Fibroblast of gingiva (primary cell): Measurements from ENCODE around the gene CEP131.
A peak's percentile ranks its signal among the peaks of the same experiment; 100 is the strongest.
"Not testable (repeated sequence)": the region's sequence is repeated elsewhere in the genome, so short reads cannot be mapped to it uniquely, and the experiment has no call there.

Source experiments
- DNase-seq: peaks from one replicate; pipeline ENCODE4 v3.0.0-alpha.2; 2011; ENCODE audit warnings: low read depth

Gene CEP131

GRCh38 chr17:81238815-81239713 lies 16.3 kb upstream of the CEP131 start, which contains the start of the genes NDUFAF8 and TEPSIN:
NDUFAF8 (plus strand) TSS chr17:81239318; CDS start chr17:81239364, 46 bp downstream.
TEPSIN (minus strand) TSS chr17:81239055; CDS start chr17:81239033, 22 bp downstream.
- DNase-seq: peak; percentile 99

DNA sequence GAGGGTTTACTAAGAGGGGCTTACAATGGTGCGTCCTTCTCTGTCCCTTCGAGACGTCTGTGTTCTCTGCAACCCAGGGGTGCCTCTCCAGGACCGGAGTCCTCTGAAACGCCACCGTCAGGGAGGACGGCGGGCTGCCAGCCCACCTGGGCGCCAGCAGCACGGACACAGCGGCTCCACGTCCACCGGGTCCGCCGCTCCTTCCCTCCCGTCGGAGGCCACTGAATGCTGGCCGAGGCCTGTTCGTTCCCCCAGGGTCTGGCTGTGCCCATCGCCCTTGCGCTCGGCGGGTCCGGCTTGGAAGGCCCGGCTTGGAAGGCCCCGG lies 15.7 kb upstream of the CEP131 start:
- DNase-seq: no peak

DNA sequence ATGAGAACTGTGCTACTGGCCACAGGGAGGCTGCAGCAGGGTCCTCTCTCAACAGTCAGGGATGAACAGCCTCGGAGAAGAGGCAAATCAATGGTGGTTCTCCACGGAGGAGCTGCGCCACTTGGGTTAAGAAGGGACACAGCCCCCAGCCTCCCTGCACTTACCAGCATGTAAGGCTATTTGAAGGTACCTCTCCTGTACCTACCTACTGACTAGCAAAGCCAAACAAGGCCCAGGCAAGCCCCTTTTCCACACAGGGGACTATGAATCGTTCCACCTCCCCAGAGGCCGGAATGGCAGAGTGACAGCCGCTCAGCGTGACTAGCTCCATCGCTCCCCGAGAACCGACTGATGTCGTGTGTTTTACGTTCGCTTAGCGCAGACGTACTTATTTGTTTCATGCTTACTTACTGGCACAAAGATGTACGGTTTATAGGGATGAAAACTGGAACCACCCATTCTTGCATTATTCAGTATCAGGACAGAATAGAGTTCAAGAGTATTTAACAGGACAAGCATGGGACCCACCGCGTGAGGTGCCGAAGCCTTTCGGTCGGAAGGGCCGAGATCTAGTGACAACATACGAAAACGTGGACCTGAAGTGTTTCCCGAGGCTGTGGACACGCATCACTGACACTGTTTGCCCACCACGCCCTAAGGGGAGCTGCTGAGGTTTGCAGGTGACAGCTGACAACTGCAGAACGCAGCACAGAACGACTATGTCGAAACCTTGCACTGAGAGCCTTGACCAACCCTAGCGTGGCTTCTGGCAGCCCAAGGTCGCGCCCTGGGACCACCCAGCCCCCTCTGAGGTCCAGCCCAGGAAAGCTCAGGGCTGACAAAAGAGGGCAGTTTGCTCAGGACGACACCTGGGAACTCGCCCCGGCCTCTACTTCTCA lies 15.1 kb upstream of the CEP131 start:
- DNase-seq: no peak

DNA sequence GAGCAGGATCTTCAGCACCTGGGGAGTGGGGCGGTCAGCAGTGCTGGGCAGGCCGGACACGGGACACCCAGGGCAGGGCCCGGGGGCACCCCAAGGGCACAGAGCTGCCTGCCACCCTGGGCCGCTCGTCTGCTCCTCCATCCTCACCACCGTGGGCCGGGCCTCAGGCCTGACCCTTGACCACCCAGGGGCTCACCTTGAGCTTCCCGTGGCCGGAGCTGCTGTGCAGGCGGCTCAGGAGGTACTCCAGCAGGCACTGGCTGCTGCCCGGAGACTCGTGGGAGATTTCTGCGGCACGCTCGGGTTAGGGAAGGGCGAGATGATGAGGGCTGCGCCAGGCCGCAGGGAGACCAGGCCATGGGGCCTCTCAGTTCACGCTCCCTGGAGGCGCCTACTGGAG lies 14.0 kb upstream of the CEP131 start:
- DNase-seq: no peak

- no peak for DNase-seq
These were observed 13.3 kb upstream of the CEP131 start for GRCh38 chr17:81235822-81236740.

DNA sequence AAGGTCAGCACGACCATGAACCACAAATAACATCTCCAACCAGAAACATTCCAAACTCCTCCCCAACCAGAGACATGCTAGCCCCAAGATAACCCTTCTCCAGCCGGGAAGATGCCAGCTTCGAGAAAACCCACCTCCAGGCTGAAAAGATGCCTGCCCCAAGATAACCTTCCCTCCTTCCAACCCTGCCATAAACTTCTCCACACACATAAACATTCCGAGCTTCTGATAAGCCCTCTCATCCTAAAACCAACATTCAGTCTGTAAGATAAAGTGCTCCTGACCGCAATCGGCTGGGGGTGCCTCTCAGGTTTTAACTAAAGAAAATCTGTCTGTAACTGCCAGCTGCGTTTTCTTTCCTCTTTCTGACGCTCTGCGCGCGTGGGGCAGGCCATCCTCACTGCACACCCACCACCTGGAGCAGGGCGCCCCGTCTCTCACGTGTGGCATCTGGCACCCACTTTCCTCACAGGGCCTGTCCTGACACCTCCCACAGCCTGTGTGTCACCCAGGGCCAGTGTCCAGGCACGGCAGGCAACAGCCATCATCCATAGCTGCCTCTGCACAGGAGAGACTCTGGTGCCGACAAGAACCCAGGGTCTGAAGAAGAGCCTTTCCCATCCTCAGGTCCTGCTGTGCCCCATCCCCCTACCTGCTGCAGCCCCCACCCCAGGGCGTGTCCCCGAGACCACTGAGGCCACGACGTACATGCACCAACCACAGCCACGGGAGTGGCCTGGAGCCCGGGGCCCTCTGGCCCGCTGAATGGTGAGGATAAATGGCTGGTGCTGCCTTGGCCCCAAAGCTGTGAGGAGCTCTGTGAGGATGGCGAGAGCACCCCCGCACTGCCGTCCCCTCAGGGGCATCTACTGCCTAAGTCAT lies 12.4 kb upstream of the CEP131 start:
- no peak for DNase-seq

DNA sequence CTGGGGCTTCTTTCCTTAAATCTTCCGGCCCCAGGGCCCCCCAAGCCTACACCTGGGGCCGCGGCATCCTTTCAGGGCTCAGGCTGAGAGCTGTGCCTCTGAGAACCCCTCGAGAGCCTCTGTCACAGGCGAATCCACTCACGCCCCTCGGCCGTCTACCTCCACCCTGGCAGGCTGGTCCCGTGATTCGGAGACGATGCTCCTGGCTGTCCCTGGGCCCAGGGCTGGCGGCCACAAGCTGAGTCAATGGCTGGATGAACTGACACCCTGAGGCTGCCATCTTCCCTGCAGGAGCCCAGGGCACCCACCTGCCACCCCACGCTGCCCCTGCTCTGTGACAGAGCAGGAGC lies 11.7 kb upstream of the CEP131 start:
- DNase-seq: no peak

GRCh38 chr17:81233811-81234505 lies 11.2 kb upstream of the CEP131 start:
- DNase-seq: no peak

DNA sequence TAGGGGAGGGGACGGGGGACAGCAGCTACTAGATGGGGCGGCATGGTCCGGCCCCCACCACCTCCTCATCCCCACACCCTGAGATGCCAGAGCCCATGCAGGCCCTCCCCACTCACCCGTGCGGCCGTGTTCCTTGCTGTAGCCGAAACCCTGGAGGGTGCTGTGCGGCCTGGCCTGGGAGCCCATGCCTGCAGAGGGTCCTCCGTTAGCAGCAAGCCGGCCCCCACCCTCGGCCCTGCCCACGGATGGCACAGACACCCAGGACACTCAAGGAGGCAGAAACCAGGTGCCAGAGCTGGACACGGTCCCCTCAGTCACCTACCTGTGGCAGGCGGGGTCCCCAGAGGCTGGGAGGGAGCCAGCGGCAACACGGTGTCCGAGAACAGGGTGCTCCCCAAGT lies 10.6 kb upstream of the CEP131 start:
- no peak for DNase-seq

DNA sequence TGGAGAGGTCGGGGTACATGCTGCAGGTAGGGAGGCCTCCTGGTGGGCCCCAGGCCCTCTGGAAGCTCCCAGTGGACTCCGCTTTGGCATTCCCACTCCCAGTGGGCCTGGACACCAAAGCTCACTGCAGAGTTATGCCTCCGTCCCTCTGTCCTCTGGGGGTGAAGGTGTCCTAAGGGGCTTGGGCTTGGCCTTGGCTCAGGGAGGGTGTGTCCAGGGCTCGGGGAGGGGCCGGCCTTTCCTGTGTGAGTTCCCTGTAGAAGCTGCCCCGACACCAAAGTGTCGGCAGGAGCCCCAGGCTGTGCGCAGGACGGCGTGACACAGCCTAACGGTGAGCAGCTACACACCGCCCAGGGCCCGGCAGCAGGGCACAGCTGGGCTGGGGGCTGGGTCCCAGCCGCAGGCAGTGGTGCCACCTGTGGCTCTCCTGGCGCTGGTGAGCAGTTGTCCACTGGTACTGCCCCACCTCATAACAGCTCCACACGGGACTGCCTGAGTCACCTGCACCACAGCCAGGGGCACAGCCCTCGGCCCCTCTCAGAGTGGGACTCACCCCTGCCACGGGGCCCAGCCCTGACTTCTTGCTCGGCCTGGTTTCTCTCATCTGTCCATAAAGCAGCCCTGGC lies 10.0 kb upstream of the CEP131 start:
- DNase-seq: no peak

DNA sequence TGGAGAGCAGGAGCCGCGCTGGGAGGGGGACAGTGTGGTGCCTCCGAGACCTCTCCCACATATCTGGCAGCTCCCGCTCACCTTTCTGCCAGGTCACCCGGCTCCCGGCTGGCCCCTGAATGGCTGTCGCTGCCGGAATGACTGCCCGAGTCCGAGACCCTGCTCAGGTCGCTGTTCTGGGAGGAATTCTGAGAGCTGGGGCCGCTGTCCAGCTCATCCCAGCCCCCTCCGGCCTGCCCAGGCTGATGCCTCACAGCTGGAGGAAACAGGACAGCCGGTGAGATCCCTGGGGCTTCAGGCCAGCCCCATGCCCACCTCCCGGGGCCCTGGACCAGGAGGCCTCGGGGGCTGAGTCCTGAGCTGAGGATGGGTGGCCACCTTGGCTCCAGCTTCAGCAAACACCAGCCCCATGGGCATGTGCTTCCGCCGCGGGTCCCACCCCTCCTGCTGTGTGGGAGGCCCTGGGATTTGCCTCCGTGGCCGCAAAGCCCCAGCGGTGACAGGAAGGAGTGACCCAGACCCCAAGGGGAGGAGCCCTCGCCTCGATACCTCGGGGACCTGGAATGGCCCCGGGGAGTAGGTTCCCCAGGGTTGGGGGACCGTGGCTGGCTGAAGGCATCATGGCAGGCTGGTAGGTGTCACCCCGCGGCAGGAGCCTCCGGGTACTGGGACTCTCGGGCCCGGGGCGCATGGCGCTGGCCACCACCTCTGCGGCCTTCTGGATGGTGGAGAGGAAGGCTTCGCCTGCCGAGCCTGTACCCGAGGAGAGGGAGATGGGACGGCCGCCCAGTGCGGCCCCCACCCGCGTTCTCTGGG lies 9.2 kb upstream of the CEP131 start:
- no peak for DNase-seq

DNA sequence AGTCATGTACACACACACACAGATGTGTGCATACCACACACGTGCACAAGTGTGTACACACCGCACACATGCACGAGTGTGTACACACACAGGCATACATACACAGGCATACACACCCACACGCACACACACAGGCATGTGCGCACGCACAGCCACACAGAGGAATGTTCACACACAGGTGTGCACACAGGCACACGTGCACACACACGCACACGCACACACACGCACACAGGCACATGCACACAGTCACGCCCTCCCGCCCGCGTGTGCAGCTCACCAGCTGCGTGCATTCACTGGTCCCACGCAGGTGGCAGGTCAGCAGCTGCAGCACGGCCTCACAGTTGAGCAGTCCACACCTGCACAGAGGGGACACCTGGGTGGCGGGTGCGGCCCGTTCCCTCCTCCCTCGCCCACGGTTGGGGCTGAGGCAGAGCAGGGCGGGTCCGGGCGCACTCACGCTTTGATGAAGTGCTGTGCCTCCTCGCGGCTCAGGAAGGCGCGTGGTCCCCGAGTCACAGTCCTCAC lies 8.4 kb upstream of the CEP131 start:
- no peak for DNase-seq

DNA sequence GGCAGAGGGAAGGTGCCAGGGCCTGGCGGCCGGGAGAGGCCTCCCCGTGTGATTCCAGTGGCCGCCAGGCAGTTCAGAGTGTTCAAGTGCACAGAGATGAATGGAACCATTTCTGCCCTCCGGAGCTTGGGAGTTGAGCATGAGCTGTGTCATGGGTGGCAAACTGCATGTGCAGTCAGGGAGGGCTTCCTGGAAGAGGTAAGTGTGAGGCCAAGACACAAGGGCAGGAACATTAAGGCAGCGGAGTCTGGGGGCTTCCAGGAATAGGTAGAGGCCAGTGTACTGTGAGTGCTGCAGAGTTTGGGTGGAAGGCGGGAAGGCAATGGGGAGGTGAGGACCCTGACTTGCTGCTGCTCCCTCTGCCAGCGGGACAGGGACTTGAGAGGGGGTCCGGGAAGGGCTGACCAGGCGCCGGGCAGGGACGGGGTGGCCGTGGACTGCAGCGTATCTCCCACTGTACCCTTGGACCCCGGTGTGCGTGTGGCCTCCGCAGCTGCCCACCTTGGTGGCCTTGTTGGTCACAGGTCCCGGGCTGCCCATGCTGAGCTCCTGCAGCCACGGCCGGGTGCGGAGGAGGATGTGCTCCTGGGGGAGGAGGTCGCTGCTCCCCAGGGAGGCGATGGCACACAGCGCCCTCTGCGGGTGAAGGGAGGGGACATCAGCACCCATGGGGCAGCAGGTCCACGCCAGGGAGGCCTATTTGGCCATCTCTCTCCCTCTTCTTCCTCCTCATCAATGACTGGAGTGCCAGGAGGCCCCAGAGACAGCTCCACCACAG lies 7.5 kb upstream of the CEP131 start:
- DNase-seq: no peak

- no peak for DNase-seq
These were observed 6.8 kb upstream of the CEP131 start for GRCh38 chr17:81229666-81229920.

DNA sequence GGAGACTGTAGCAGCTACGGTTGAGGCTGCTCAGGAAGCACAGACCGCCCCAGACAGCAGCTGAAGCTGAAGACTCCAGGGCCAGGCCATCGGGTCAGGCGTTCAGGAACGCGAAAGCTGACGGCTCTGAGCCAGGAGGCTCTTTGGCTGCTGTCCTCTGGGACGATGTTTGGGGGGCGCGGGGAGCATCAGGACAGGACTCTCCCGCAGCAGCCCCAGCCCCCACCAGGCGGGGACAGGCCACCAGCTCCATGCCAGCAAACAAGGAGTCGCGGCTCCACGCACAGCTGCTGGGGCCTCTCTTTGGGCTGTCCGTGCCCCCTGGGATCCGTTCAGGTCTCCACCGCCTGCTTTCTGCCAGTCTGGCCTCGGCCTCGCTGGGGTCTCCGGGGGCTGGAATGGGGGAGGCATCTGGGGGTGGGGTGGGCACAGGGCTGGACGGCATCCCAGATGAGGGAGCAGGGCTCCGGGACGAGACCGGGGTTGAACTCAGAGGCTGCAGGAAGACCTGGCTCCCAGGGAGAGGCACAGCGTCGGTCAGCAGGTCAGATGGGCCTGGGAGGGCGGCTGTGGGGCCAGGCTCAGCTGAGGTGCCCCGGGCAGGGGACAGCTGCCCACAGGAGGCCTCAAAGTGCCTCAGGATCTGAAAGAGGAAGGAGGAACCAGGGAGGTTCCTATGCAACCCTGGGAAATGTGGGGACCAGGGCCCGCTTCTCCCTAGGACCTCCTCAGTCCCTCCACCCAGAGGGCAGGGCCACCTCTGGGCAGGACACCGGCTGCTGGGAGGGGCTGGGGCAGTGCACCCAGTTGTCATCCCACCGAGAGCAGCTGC lies 6.3 kb upstream of the CEP131 start:
- no peak for DNase-seq

DNA sequence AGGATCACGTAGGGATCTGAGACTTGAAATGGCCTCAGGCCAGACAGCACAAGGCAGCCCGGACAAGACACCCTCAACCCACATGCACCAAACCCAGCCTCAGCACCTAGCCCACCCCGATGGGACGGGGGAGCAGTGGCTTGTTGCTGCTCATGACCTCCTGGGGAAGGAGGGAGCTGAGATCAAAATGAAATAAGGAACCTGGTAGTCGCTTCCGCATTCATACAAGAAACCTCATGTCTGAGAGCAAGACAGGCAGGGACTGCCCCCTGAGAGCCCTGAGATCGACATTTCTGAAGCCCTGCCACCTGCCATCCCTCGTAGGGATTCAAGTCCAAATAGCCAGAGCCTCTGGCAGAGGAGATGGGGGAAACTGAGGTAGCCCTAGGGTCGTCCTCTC lies 5.7 kb upstream of the CEP131 start:
- DNase-seq: no peak

GRCh38 chr17:81227630-81228029 lies 4.9 kb upstream of the CEP131 start:
- not testable (repeated sequence) for DNase-seq
